ENCODE data around the gene HTN3.
"Not testable (repeated sequence)": the region's sequence is repeated elsewhere in the genome, so short reads cannot be mapped to it uniquely, and the experiment has no call there.

The HTN3 gene

DNA sequence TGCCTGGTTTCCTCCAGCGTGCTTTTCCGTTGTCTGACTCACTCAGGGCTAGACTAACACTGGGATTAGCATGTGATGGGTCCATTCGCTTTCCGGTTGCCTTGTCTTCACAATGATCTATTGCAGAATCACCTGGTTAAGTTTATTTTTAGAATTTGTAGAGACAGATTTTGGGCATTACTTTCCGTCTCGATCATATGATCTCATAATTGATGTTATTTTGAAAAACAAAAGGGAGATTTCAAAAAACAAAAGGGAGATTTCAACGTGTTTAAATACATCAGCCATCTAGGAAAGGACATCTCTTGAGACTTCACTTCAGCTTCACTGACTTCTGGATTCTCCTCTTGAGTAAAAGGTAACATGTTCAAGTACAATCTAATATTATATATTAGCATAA lies at the start of gene HTN3:
HTN3 (plus strand) TSS at position 301 of the 400 bp plus-strand sequence. CDS start 2,282 bp downstream, outside the sequence.
- DNase-seq (ENCODE audit: low spot score) = not testable (repeated sequence)

- no peak for DNase-seq (ENCODE audit: low spot score)
Measured at GRCh38 chr4:69984030-69984443, 44.2 kb upstream of the HTN3 start.

GRCh38 chr4:69986663-69987062 lies 41.6 kb upstream of the HTN3 start:
- no peak for DNase-seq (ENCODE audit: low spot score)

DNA sequence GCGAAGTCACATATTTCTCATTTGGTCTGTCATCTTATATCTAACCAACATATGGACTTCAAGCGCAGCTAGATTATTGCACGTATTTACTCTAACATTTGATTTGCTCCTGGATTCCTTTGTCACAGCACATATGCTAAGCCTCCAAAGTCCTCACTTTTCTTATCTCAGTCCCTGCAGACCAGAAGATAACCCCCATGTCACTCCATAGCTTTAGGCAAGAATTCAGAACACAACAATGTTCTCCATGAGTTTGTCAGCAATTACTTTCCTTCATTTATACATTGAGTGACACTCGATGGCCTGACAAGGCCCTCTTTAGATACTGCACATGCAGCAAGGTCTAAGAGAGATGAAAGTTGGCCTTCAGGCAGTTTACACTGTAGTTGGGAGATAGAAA lies 37.2 kb upstream of the HTN3 start:
- DNase-seq (ENCODE audit: low spot score) = no peak

DNA sequence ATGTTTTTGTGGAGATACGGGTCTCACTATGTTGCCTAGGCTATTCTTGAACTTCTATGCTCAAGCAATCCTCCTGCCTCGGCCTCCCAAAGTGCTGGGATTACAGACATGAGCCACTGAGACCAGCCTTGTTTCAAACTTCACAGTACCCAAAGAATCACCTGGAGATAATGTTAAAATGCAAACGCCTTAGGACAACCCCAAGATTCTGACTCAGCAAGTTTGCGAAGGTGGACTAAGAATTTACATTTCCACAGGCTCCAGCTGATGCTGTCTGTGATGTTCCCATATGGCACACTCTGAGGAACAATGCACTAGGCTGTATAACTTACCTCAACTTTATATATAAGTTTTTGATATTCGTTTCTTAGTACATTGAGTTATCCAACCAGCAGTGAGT lies 33.5 kb upstream of the HTN3 start:
- DNase-seq (ENCODE audit: low spot score) = no peak

DNA sequence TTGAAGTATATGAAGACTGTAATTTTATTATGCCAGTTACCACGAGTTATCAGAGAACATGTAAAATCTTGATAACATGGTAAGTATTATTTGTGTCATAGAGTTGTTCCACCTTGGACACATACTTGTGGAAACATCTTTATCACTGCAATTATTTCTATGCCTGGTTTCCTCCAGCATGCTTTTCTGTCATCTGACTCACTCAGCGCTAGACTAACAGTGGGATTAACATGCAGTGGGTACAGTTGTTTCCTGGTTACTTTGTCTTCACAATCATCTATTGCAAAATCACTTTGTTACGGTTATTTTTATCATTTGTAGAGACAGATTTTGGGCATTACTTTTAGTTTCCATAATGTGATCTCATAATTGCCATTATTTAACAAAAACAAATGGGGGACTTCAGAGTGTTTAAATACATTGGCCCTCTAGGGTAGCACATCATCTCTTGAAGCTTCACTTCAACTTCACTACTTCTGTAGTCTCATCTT lies 32.7 kb upstream of the HTN3 start, which contains the start of gene STATH:
STATH (plus strand) TSS at position 441 of the 491 bp plus-strand sequence. CDS start 2,472 bp downstream, outside the sequence.
- no peak for DNase-seq (ENCODE audit: low spot score)

- no peak for DNase-seq (ENCODE audit: low spot score)
Measured at GRCh38 chr4:69999420-69999819, 28.8 kb upstream of the HTN3 start.

DNA sequence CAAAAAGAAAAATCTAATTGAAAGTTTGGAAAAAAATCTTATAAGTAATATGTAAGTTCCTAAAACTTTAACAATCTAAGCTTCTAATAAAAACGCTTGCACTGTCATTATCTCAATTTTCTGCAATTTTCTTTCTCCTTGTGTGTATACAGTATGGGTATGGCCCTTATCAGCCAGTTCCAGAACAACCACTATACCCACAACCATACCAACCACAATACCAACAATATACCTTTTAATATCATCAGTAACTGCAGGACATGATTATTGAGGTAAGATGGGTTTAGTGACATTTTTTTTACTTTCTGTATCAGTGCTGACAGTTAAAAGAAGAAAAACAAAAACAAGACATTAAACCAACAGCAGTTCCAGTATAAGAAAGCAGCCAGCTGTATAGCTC lies 27.5 kb upstream of the HTN3 start:
- no peak for DNase-seq (ENCODE audit: low spot score)

DNA sequence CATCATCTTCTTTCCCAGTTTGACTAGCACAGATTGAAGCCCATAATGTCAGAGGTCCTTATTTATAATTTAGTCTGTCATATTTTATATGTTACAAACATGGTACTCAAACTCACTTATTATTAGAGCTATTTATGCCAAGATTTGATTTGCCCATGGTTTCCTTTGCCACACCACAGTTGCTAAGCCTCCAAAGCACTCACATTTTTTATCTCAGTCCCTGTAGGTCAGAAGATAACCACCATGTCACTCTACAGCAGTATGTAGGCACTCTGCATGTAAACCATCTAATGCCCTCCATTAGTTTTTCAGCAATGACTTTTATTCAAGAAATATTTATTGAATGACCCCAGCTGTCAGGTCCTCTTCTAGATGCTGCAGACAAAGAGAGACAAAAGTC lies 25.8 kb upstream of the HTN3 start:
- DNase-seq (ENCODE audit: low spot score) = no peak

GRCh38 chr4:70008771-70009170 lies 19.5 kb upstream of the HTN3 start:
- DNase-seq (ENCODE audit: low spot score) = no peak

GRCh38 chr4:70019006-70019405 lies 9.3 kb upstream of the HTN3 start:
- DNase-seq (ENCODE audit: low spot score) = not testable (repeated sequence)

GRCh38 chr4:70023218-70023617 lies 5.0 kb upstream of the HTN3 start:
- no peak for DNase-seq (ENCODE audit: low spot score)

GRCh38 chr4:70027011-70027410 lies 1.2 kb upstream of the HTN3 start:
- DNase-seq (ENCODE audit: low spot score) = no peak

GRCh38 chr4:70037559-70037958 lies 9.3 kb downstream of the HTN3 start:
- not testable (repeated sequence) for DNase-seq (ENCODE audit: low spot score)

GRCh38 chr4:70039928-70040327 lies 11.7 kb downstream of the HTN3 start:
- not testable (repeated sequence) for DNase-seq (ENCODE audit: low spot score)

- DNase-seq (ENCODE audit: low spot score) = no peak
Measured at GRCh38 chr4:70041652-70042286, 13.5 kb downstream of the HTN3 start.

- not testable (repeated sequence) for DNase-seq (ENCODE audit: low spot score)
Measured at GRCh38 chr4:70050138-70050537, 21.9 kb downstream of the HTN3 start, which contains the start of gene HTN1. HTN1 (plus strand) TSS chr4:70050438; CDS start chr4:70053077, 2,639 bp downstream.

- not testable (repeated sequence) for DNase-seq (ENCODE audit: low spot score)
Measured at GRCh38 chr4:70056534-70056933, 28.3 kb downstream of the HTN3 start.

DNA sequence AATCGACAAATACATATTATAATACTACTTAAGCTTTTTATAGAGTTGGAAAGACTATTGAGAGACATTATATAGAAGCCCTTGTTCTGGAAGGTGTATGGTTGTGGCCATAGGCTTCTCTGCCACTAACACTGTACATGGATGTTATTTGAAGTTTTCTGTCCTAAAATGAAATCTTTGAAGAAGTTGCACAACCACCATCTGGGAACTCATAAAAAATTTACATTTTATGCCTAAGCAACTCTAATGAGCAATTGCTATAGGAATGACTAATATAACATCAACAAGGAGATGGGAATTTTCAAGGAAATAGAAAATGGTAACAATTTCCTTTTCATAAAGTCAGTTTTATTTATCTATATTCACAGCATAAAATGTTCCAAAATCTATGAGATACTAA lies 29.4 kb downstream of the HTN3 start:
- DNase-seq (ENCODE audit: low spot score) = no peak

DNA sequence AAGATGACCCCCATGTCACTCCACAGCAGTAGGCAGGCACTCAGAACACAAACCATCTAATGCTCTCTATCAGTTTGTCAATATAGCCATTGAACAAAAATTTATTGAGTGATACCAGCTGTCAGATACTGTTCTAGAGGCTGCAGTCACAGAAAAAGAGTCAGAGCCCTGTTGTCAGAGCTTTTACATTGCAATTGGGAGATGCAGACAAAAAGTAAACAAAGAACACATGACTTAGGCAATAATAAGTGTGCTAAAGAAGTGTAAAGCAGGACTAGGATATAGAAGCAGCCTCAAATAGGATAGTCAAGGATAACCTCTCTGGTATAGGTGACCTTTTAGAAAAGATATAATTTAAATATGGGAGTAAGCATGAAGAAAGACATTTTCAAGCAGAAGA lies 30.9 kb downstream of the HTN3 start:
- no peak for DNase-seq (ENCODE audit: low spot score)

DNA sequence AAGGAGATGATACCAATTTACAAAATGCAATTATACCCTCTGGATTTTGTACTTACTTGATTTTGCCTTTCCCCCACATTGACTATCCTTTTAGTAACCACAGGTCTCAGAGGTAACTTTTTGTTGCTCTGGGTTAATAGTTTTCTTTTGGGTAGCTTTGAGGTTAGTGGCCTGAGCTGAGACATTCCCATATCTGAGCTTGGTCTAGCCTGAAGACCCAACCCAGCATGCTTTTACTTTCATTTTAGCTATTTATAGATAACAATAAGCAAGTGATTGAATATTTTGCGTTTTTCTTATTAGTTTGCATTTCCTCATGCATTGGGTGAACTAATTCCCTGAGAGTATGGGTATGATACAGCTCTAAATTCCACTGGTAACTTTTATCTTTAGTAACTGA lies 33.7 kb downstream of the HTN3 start:
- DNase-seq (ENCODE audit: low spot score) = no peak

GRCh38 chr4:70080205-70080604 lies 51.9 kb downstream of the HTN3 start:
- no peak for DNase-seq (ENCODE audit: low spot score)
